NCI-H524 (cell line): ENCODE measurements around the gene RNF166.

Source experiments
- DNase-seq, 2 experiments: peaks; one replicate each; lab custom pipeline; 2025; lab: John Stamatoyannopoulos, UW

RNF166 gene

GRCh38 chr16:88706229-88706964 is at the start of gene RNF166, which contains the start of gene CTU2:
Gene RNF166, minus strand, starts transcription at chr16:88706408. Its CDS starts 83 bp downstream, at chr16:88706325.
Gene CTU2, plus strand, starts transcription at chr16:88706503. Its CDS starts 28 bp downstream, at chr16:88706531.
- DNase-seq = peak; percentile 78 to 82

GRCh38 chr16:88754912-88755744 is 48.9 kb upstream of the RNF166 start:
- DNase-seq = no peak

GRCh38 chr16:88754109-88754911 is 48.1 kb upstream of the RNF166 start:
- no peak for DNase-seq

GRCh38 chr16:88753602-88754001 is 47.4 kb upstream of the RNF166 start:
- no peak for DNase-seq

GRCh38 chr16:88753191-88753590 is 47.0 kb upstream of the RNF166 start:
- no peak for DNase-seq

GRCh38 chr16:88752386-88753002 is 46.3 kb upstream of the RNF166 start:
- DNase-seq = no peak

GRCh38 chr16:88750854-88751253 is 44.6 kb upstream of the RNF166 start:
- DNase-seq = peak in 1 of 2 experiments; percentile 42

- no peak for DNase-seq
These were observed 43.1 kb upstream of the RNF166 start for GRCh38 chr16:88749358-88749757.

- DNase-seq = no peak
These were observed 42.2 kb upstream of the RNF166 start for GRCh38 chr16:88748364-88748763.

- peak; percentile 27 to 40 for DNase-seq
These were observed 41.5 kb upstream of the RNF166 start for GRCh38 chr16:88747588-88748301.

- no peak for DNase-seq
These were observed 40.3 kb upstream of the RNF166 start for GRCh38 chr16:88746506-88746905.

- no peak for DNase-seq
These were observed 38.6 kb upstream of the RNF166 start for GRCh38 chr16:88744577-88745521.

GRCh38 chr16:88743693-88744576 is 37.7 kb upstream of the RNF166 start:
- DNase-seq = peak; percentile 51 to 67

GRCh38 chr16:88742896-88743605 is 36.8 kb upstream of the RNF166 start:
- DNase-seq = no peak

- no peak for DNase-seq
These were observed 35.2 kb upstream of the RNF166 start for GRCh38 chr16:88741368-88741767.

- no peak for DNase-seq
These were observed 34.5 kb upstream of the RNF166 start for GRCh38 chr16:88740727-88741055.

- DNase-seq = no peak
These were observed 33.9 kb upstream of the RNF166 start for GRCh38 chr16:88739977-88740726.
